HepG2 (cell line): ENCODE results near the gene NBEAL1. TPM values are rescaled to one million over a fixed set of nuclear protein-coding genes. Genes with fewer than 3 reads are reported as not detected.

ENCODE experiments used
- ATAC-seq: fragments of 200-7000 bp; cut with Tn5 transposase; 3 replicates; pipeline ENCODE4 v1.9.1; 2020; ENCODE audit warnings: mild to moderate bottlenecking, moderate library complexity
- BruUV-seq: library from RNA; stranded (reverse); fragments of 400-500 nt; replicated peaks from 2 replicates; lab custom pipeline; 2021; lab: Mats Ljungman, UMichigan
- CTCF ChIA-PET: fragments of 300-600 bp; formaldehyde crosslinking; extraction: SDS; loops from one replicate; lab custom pipeline; 2021; ENCODE audit warnings: low total read pairs, inconsistent platforms, low intra/inter-chr PET ratio; lab: Yijun Ruan, JAX
- POLR2A ChIA-PET: fragments of 350-600 bp; sonication (Branson Sonifier 250); formaldehyde crosslinking; loops from one replicate; lab custom pipeline; 2020; ENCODE audit warnings: antibody characterized with exemption, inconsistent platforms; lab: Yijun Ruan, JAX
- DNase-seq: peaks from one replicate; pipeline ENCODE4 v3.0.0-alpha.2; 2015; ENCODE audit warnings: low spot score
- FAIRE-seq: peaks from 3 replicates; lab custom pipeline; 2011; peaks lifted over from hg19 to GRCh38; lab: Jason Lieb, UNC
- H2AFZ ChIP-seq: one replicate; pipeline ENCODE4 v1.6.1; 2011; ENCODE audit warnings: low read length, inconsistent platforms
- H3K27ac ChIP-seq: fragments of 300-600 bp; 3 replicates; pipeline ENCODE4 v1.8.0; 2011; ENCODE audit warnings: mixed run types, mild to moderate bottlenecking, mixed read lengths, low read length, inconsistent platforms; ENCODE audit not compliant: insufficient read depth; ENCODE audit errors: extremely low read length
- H3K27me3 ChIP-seq, 2 experiments: fragments of 200-600 bp in 1 of 2; 2 replicates in 1 of 2; 3 replicates in 1 of 2; pipeline versions ENCODE4 v1.6.0 to v1.8.0; 2011; ENCODE audit warnings: low read length in 2 of 2, mild to moderate bottlenecking in 2 of 2, moderate library complexity in 2 of 2, inconsistent platforms in 1 of 2; ENCODE audit not compliant: insufficient read depth in 2 of 2, control insufficient read depth in 1 of 2
- H3K36me3 ChIP-seq, 2 experiments: fragments of 200-600 bp in 1 of 2; replicated peaks in 1 of 2; 2 replicates in 1 of 2; 3 replicates in 1 of 2; pipeline versions ENCODE4 v1.5.1 to v1.8.0; 2011; ENCODE audit warnings: low read length in 2 of 2, inconsistent platforms in 1 of 2; ENCODE audit not compliant: insufficient read depth in 2 of 2, control insufficient read depth in 1 of 2
- H3K4me1 ChIP-seq: 2 replicates; pipeline ENCODE4 v1.5.1; 2012; ENCODE audit warnings: low read length, inconsistent platforms; ENCODE audit not compliant: insufficient read depth
- H3K4me2 ChIP-seq: 2 replicates; pipeline ENCODE4 v1.6.0; 2011; ENCODE audit warnings: low read depth, low read length, inconsistent platforms
- H3K4me3 ChIP-seq, 3 experiments: fragments of 200-600 bp in 1 of 3; sonication (generic), shearing (Covaris generic) in 1 of 3; replicated peaks in 1 of 3; 2 replicates each; pipeline ENCODE4 v1.5.1; 2011 to 2016; ENCODE audit warnings: low read length in 3 of 3, inconsistent platforms in 2 of 3, low read depth in 2 of 3, mild to moderate bottlenecking in 2 of 3, control low read depth in 1 of 3, mixed read lengths in 1 of 3; ENCODE audit not compliant: insufficient read depth in 1 of 3
- H3K79me2 ChIP-seq: one replicate; pipeline ENCODE4 v1.6.1; 2011; ENCODE audit warnings: low read length, inconsistent platforms; ENCODE audit not compliant: insufficient read depth
- H3K9ac ChIP-seq: 2 replicates; pipeline ENCODE4 v1.6.0; 2011; ENCODE audit warnings: mild to moderate bottlenecking, low read depth, low read length, inconsistent platforms; ENCODE audit not compliant: insufficient read depth
- H3K9me3 ChIP-seq: 2 replicates; pipeline ENCODE4 v1.5.1; 2012; ENCODE audit warnings: mild to moderate bottlenecking, low read length
- H4K20me1 ChIP-seq: 2 replicates; pipeline ENCODE4 v1.6.0; 2011; ENCODE audit warnings: inconsistent platforms, mild to moderate bottlenecking, low read length, moderate library complexity; ENCODE audit not compliant: insufficient read depth
- CEBPB ChIP-seq: IDR thresholded peaks from 2 replicates; pipeline ENCODE4 v1.6.1; 2011; ENCODE audit warnings: low read depth, low read length, improper control_type of control experiment, borderline replicate concordance
- FOSL1 ChIP-seq: sonication (generic); formaldehyde crosslinking; IDR thresholded peaks from 2 replicates; pipeline ENCODE4 v1.9.0; 2021; ENCODE audit warnings: missing genetic modification reagents, borderline replicate concordance
- ZNF207 ChIP-seq: fragments of 450-650 bp; IDR thresholded peaks from 2 replicates; pipeline ENCODE4 v1.6.1; 2016; ENCODE audit warnings: antibody characterized with exemption, borderline replicate concordance
- WGBS: methylation state at CpG from one replicate; pipeline ENCODE4 v1.1.6; 2017; ENCODE audit warnings: low lambda C conversion rate; 5-methylcytosine and 5-hydroxymethylcytosine counted together
- in situ Hi-C: cut with HindIII; loops from 2 replicates; pipeline ENCODE4 v1.10.0; 2017; ENCODE audit warnings: low pct_unique_long_range_greater_than_20kb; ENCODE audit not compliant: extremely low pct_ligation_motif_present
- intact Hi-C: fragments of 100-400 bp; cut with micrococcal nuclease; formaldehyde crosslinking; loops from one replicate; pipeline ENCODE4 v1.10.0; 2022; ENCODE audit not compliant: unreplicated experiment
- polyA plus RNA-seq, 8 experiments: library from polyadenylated mRNA; depleted of rRNA in 3 of 8; stranded (reverse) in 7 of 8; unstranded in 1 of 8; fragments of >200 nt; fragmentation: Illumina TruSeq in 4 of 8; extraction: Trizol in 4 of 8; gene quantifications; 2 replicates each; pipeline versions ENCODE4 v1.2.1 to v1.2.3, GENCODE V29; 2011 to 2016; ENCODE audit warnings: low read depth in 4 of 8, missing spikeins in 1 of 8, mixed read lengths in 1 of 8; ENCODE audit not compliant: insufficient read depth in 1 of 8
- total RNA-seq, 5 experiments: library from RNA; depleted of rRNA; stranded (reverse); fragments of >200 nt; fragmentation: Illumina TruSeq; extraction: Trizol; gene quantifications; 2 replicates each; pipeline ENCODE4 v1.2.3, GENCODE V29; 2016; ENCODE audit warnings: low read depth in 1 of 5
- TF ChIP-seq, protein P1 (sequence below): sonication (generic); formaldehyde crosslinking; conservative IDR thresholded peaks from 2 replicates; pipeline ENCODE4 v1.8.0; 2022; ENCODE audit warnings: mild to moderate bottlenecking, moderate library complexity, missing genetic modification reagents
- TF ChIP-seq, protein P2 (sequence below): sonication (generic); formaldehyde crosslinking; IDR thresholded peaks from 2 replicates; pipeline ENCODE4 v1.5.1; 2020; ENCODE audit warnings: mild to moderate bottlenecking, missing genetic modification reagents, moderate library complexity

NBEAL1 gene
- total and polyA plus RNA-seq, 2 of the 13 experiments (the other 11 are each of a cell fraction or from before 2014, with no cell fraction given): 6.4 to 15.7 TPM

DNA sequence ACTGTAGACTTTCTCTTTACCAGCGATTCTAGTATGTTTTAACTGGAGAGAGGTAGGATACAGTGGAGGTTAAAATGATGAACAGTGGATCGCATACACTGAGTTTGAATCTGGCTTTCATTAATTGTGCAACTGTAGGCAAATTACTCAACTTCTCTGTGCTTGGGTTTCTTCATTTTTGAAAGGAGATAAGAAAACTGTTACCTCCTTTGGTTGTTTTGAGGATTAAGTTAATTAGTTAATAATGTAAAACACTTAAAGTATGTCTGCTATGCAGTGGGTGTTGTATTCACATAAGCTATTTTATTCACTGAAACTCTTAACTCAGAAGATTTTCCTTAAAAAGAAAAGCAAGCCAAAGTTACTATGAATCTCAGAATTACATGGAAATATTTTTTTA lies 112.3 kb downstream of the NBEAL1 start:
- Histone ChIP-seq H2AFZ (no peak overlapping the region), H3K27me3 (no peaks in the 10 kb centered on the region), H3K4me2 (no peak overlapping the region), H4K20me1 (no peaks in the 10 kb centered on the region), H3K27ac (no peak overlapping the region), H3K79me2 (no peaks in the 10 kb centered on the region), H3K4me1 (peaks cover 8% of the 10 kb centered on the region), H3K4me3 (no peak overlapping the region), H3K9me3 (no peaks in the 10 kb centered on the region), H3K9ac (no peak overlapping the region), H3K36me3 (peaks cover 3 to 21% of the 10 kb centered on the region in 2 experiments; a peak in 3 of 5 replicates)
- ChIA-PET CTCF (no interaction called here), POLR2A (no interaction called here)
- in situ Hi-C loops (loop anchor here (25.0 kb wide), 1 partner anchor 540 kb away; no protein-coding TSS in a partner anchor), intact Hi-C loops (loop anchor here (10.0 kb wide), 1 partner anchor 212 kb away; the partner anchor contains the start of genes CARF and WDR12)
- ATAC-seq: no peak
- 90% methylated on average over 2 of the region's 2 CpGs for WGBS
- BruUV-seq: no TSS peak
- no peak for FAIRE-seq
- DNase-seq: no peak
- peak; percentile 6; the same call in 1 of the 2 replicates for TF ChIP-seq CEBPB
- TF ChIP-seq ZNF207: no peak
- TF ChIP-seq, protein P1, sequence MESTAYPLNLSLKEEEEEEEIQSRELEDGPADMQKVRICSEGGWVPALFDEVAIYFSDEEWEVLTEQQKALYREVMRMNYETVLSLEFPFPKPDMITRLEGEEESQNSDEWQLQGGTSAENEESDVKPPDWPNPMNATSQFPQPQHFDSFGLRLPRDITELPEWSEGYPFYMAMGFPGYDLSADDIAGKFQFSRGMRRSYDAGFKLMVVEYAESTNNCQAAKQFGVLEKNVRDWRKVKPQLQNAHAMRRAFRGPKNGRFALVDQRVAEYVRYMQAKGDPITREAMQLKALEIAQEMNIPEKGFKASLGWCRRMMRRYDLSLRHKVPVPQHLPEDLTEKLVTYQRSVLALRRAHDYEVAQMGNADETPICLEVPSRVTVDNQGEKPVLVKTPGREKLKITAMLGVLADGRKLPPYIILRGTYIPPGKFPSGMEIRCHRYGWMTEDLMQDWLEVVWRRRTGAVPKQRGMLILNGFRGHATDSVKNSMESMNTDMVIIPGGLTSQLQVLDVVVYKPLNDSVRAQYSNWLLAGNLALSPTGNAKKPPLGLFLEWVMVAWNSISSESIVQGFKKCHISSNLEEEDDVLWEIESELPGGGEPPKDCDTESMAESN (CRISPR knock-in tag): no peak
- no peak for TF ChIP-seq FOSL1 (CRISPR knock-in tag)
- TF ChIP-seq, protein P2, sequence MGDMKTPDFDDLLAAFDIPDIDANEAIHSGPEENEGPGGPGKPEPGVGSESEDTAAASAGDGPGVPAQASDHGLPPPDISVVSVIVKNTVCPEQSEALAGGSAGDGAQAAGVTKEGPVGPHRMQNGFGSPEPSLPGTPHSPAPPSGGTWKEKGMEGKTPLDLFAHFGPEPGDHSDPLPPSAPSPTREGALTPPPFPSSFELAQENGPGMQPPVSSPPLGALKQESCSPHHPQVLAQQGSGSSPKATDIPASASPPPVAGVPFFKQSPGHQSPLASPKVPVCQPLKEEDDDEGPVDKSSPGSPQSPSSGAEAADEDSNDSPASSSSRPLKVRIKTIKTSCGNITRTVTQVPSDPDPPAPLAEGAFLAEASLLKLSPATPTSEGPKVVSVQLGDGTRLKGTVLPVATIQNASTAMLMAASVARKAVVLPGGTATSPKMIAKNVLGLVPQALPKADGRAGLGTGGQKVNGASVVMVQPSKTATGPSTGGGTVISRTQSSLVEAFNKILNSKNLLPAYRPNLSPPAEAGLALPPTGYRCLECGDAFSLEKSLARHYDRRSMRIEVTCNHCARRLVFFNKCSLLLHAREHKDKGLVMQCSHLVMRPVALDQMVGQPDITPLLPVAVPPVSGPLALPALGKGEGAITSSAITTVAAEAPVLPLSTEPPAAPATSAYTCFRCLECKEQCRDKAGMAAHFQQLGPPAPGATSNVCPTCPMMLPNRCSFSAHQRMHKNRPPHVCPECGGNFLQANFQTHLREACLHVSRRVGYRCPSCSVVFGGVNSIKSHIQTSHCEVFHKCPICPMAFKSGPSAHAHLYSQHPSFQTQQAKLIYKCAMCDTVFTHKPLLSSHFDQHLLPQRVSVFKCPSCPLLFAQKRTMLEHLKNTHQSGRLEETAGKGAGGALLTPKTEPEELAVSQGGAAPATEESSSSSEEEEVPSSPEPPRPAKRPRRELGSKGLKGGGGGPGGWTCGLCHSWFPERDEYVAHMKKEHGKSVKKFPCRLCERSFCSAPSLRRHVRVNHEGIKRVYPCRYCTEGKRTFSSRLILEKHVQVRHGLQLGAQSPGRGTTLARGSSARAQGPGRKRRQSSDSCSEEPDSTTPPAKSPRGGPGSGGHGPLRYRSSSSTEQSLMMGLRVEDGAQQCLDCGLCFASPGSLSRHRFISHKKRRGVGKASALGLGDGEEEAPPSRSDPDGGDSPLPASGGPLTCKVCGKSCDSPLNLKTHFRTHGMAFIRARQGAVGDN (CRISPR knock-in tag): no peak
